ENCODE measurements around the gene TCFL5.
"Not testable (repeated sequence)": the region's sequence is repeated elsewhere in the genome, so short reads cannot be mapped to it uniquely, and the experiment has no call there.

GRCh38 chr20:62853304-62853703 is 8.3 kb downstream of the TCFL5 start:
- TF ChIP-seq CTCF (conservative IDR thresholded peaks at IDR 0.05; ENCODE audit: low read length); EZH2phosphoT487 (IDR thresholded peaks at IDR 0.05; ENCODE audit: borderline replicate concordance): not testable (repeated sequence)
